Trophoblast cell (in vitro differentiated cells and primary cell): Measurements from ENCODE around the gene ACTR8.

Experiments
- DNase-seq, 2 donors: peaks; one replicate each; pipeline ENCODE4 v3.0.0-alpha.2; 2016
- H2AFZ ChIP-seq: 2 replicates; pipeline ENCODE4 v1.6.1; 2013; ENCODE audit warnings: low read length, moderate library complexity, mild to moderate bottlenecking; ENCODE audit not compliant: insufficient read depth, poor library complexity
- H2AK5ac ChIP-seq: 2 replicates; pipeline ENCODE4 v1.6.1; 2013; ENCODE audit warnings: mild to moderate bottlenecking, low read length
- H2BK120ac ChIP-seq: 2 replicates; pipeline ENCODE4 v1.6.1; 2013; ENCODE audit warnings: low read length, mild to moderate bottlenecking, moderate library complexity; ENCODE audit not compliant: insufficient read depth, poor library complexity
- H2BK12ac ChIP-seq: 2 replicates; pipeline ENCODE4 v1.6.1; 2013; ENCODE audit warnings: mild to moderate bottlenecking, low read length, moderate library complexity
- H2BK5ac ChIP-seq: 2 replicates; pipeline ENCODE4 v1.6.1; 2013; ENCODE audit warnings: low read length, low read depth, moderate library complexity, mild to moderate bottlenecking; ENCODE audit not compliant: poor library complexity
- H3K14ac ChIP-seq: 2 replicates; pipeline ENCODE4 v1.6.1; 2013; ENCODE audit warnings: mild to moderate bottlenecking, low read length
- H3K18ac ChIP-seq: 2 replicates; pipeline ENCODE4 v1.6.1; 2013; ENCODE audit warnings: mild to moderate bottlenecking, low read length
- H3K23ac ChIP-seq: 2 replicates; pipeline ENCODE4 v1.6.1; 2013; ENCODE audit warnings: low read length
- H3K27ac ChIP-seq: 2 replicates; pipeline ENCODE4 v1.5.1; 2013; ENCODE audit warnings: low read depth, mild to moderate bottlenecking, inconsistent platforms, low read length, moderate library complexity
- H3K27me3 ChIP-seq: 2 replicates; pipeline ENCODE4 v1.6.1; 2013; ENCODE audit warnings: inconsistent platforms, mild to moderate bottlenecking, low read length, moderate library complexity; ENCODE audit not compliant: insufficient read depth
- H3K36me3 ChIP-seq, 2 experiments: 1 replicate in 1 of 2; 2 replicates in 1 of 2; pipeline ENCODE4 v1.6.1; 2013; ENCODE audit warnings: low read length in 2 of 2, mild to moderate bottlenecking in 2 of 2, moderate library complexity in 1 of 2; ENCODE audit not compliant: insufficient read depth in 2 of 2, control insufficient read depth in 1 of 2
- H3K4ac ChIP-seq: 2 replicates; pipeline ENCODE4 v1.6.1; 2013; ENCODE audit warnings: low read depth, mild to moderate bottlenecking, low read length, moderate library complexity
- H3K4me1 ChIP-seq, 2 experiments: 1 replicate in 1 of 2; 2 replicates in 1 of 2; pipeline ENCODE4 v1.6.1; 2013; ENCODE audit warnings: low read length in 2 of 2, mild to moderate bottlenecking in 2 of 2, moderate library complexity in 1 of 2; ENCODE audit not compliant: insufficient read depth in 2 of 2, control insufficient read depth in 1 of 2
- H3K4me2 ChIP-seq: 2 replicates; pipeline ENCODE4 v1.6.1; 2013; ENCODE audit warnings: inconsistent platforms, mild to moderate bottlenecking, low read length, moderate library complexity
- H3K4me3 ChIP-seq: 2 replicates; pipeline ENCODE4 v1.5.1; 2013; ENCODE audit warnings: mild to moderate bottlenecking, low read depth, low read length, inconsistent platforms
- H3K79me1 ChIP-seq: one replicate; pipeline ENCODE4 v1.6.1; 2013; ENCODE audit warnings: low read length
- H3K79me2 ChIP-seq: 2 replicates; pipeline ENCODE4 v1.6.1; 2013; ENCODE audit warnings: low read length, mild to moderate bottlenecking; ENCODE audit not compliant: control insufficient read depth, insufficient read depth, poor library complexity
- H3K9ac ChIP-seq: 2 replicates; pipeline ENCODE4 v1.6.1; 2013; ENCODE audit warnings: mild to moderate bottlenecking, low read length
- H3K9me3 ChIP-seq: 2 replicates; pipeline ENCODE4 v1.6.1; 2013; ENCODE audit warnings: low read depth, mild to moderate bottlenecking, control low read depth, inconsistent platforms, low read length; ENCODE audit not compliant: insufficient read depth
- H4K12ac ChIP-seq: 2 replicates; pipeline ENCODE4 v1.6.1; 2013; ENCODE audit warnings: low read depth, mild to moderate bottlenecking, low read length, moderate library complexity
- H4K8ac ChIP-seq: 2 replicates; pipeline ENCODE4 v1.6.1; 2013; ENCODE audit warnings: low read depth, mild to moderate bottlenecking, low read length, moderate library complexity
- H4K91ac ChIP-seq: one replicate; pipeline ENCODE4 v1.6.1; 2013; ENCODE audit warnings: low read depth, mild to moderate bottlenecking, low read length, moderate library complexity
- WGBS: extraction: QIAGEN DNeasy Blood & Tissue Kit; methylation state at CpG from one replicate; pipeline ENCODE4 v1.1.7; 2013; ENCODE audit warnings: missing lambda C conversion rate; ENCODE audit not compliant: insufficient read length, insufficient coverage; ENCODE audit errors: extremely low coverage; 5-methylcytosine and 5-hydroxymethylcytosine counted together

Gene ACTR8

GRCh38 chr3:53846134-53846850 is 35.7 kb downstream of the ACTR8 start, which contains the start of the genes CHDH and IL17RB:
CHDH (minus strand) TSS chr3:53846419; CDS start chr3:53824008, 22,411 bp downstream.
IL17RB (plus strand) TSS chr3:53846568; CDS start chr3:53846589, 21 bp downstream.
- H3K79me1 ChIP-seq = peaks cover 2% of the 10 kb centered on the region
- peak within 1 kb of the TSS; percentile 41 for H4K91ac ChIP-seq
- H3K9ac ChIP-seq = peak within 1 kb of the TSS; percentile 29
- H2AFZ ChIP-seq = peak within 1 kb of the TSS; percentile 51
- H4K12ac ChIP-seq = peak within 1 kb of the TSS; percentile 39
- H3K4me1 ChIP-seq = peaks cover 5 to 6% of the 10 kb centered on the region in 2 experiments
- H3K4me2 ChIP-seq = peak within 1 kb of the TSS; percentile 89
- H2BK120ac ChIP-seq = peak within 1 kb of the TSS; percentile 1
- H3K4ac ChIP-seq = no peak within 1 kb of the TSS
- no peaks in the 10 kb centered on the region for H3K79me2 ChIP-seq
- peak within 1 kb of the TSS; percentile 40 for H3K14ac ChIP-seq
- H4K8ac ChIP-seq = peak within 1 kb of the TSS; percentile 49
- no peak within 1 kb of the TSS for H3K27ac ChIP-seq
- WGBS = no CpG with 5 or more reads among the region's 91 CpGs
- H3K4me3 ChIP-seq = peak within 1 kb of the TSS; percentile 70
- peaks cover 3% of the 10 kb centered on the region for H3K9me3 ChIP-seq
- no peak within 1 kb of the TSS for H3K23ac ChIP-seq
- DNase-seq = peak; percentile 21 to 47
- no peak within 1 kb of the TSS for H2AK5ac ChIP-seq
- H2BK12ac ChIP-seq = peak within 1 kb of the TSS; percentile 21
- H3K18ac ChIP-seq = no peak within 1 kb of the TSS
- H3K36me3 ChIP-seq = no peaks in the 10 kb centered on the region
- H3K27me3 ChIP-seq = peaks cover 4% of the 10 kb centered on the region
- no peak within 1 kb of the TSS for H2BK5ac ChIP-seq

- H3K18ac ChIP-seq = no peak overlapping the region
- peak overlapping the region; percentile 89 for H3K4me2 ChIP-seq
- H3K79me2 ChIP-seq = no peaks in the 10 kb centered on the region
- no peak overlapping the region for H3K4ac ChIP-seq
- H2BK5ac ChIP-seq = no peak overlapping the region
- H2AFZ ChIP-seq = peak overlapping the region; percentile 51
- H3K9me3 ChIP-seq = peaks cover 3% of the 10 kb centered on the region
- H3K4me3 ChIP-seq = peak overlapping the region; percentile 70
- H4K8ac ChIP-seq = peak overlapping the region; percentile 32
- no peak overlapping the region for H3K27ac ChIP-seq
- no peak overlapping the region for H3K9ac ChIP-seq
- H3K23ac ChIP-seq = no peak overlapping the region
- peaks cover 5 to 6% of the 10 kb centered on the region in 2 experiments for H3K4me1 ChIP-seq
- H3K27me3 ChIP-seq = peaks cover 4% of the 10 kb centered on the region
- DNase-seq = no peak
- peak overlapping the region; percentile 41 for H4K91ac ChIP-seq
- H4K12ac ChIP-seq = no peak overlapping the region
- no peaks in the 10 kb centered on the region for H3K36me3 ChIP-seq
- no peak overlapping the region for H2BK12ac ChIP-seq
- H3K79me1 ChIP-seq = peaks cover 2% of the 10 kb centered on the region
- no CpG with 5 or more reads among the region's 34 CpGs for WGBS
- peak overlapping the region; percentile 1 for H2BK120ac ChIP-seq
- H3K14ac ChIP-seq = peak overlapping the region; percentile 40
- H2AK5ac ChIP-seq = no peak overlapping the region
These were observed 36.1 kb downstream of the ACTR8 start for GRCh38 chr3:53845881-53846133.

- no peak overlapping the region for H3K4ac ChIP-seq
- no peak overlapping the region for H4K91ac ChIP-seq
- peaks cover 2% of the 10 kb centered on the region for H3K79me1 ChIP-seq
- H4K12ac ChIP-seq = no peak overlapping the region
- H3K4me3 ChIP-seq = peak overlapping the region; percentile 70
- no peaks in the 10 kb centered on the region for H3K79me2 ChIP-seq
- H2BK12ac ChIP-seq = peak overlapping the region; percentile 21
- H2AK5ac ChIP-seq = no peak overlapping the region
- peak overlapping the region; percentile 51 for H2AFZ ChIP-seq
- no peak overlapping the region for H3K9ac ChIP-seq
- no peaks in the 10 kb centered on the region for H3K36me3 ChIP-seq
- H3K4me1 ChIP-seq = peaks cover 5 to 6% of the 10 kb centered on the region in 2 experiments
- peak; percentile 18 to 56 for DNase-seq
- no peak overlapping the region for H2BK5ac ChIP-seq
- no peak overlapping the region for H3K18ac ChIP-seq
- H3K14ac ChIP-seq = no peak overlapping the region
- no CpG with 5 or more reads among the region's 25 CpGs for WGBS
- H3K27me3 ChIP-seq = peaks cover 4% of the 10 kb centered on the region
- H3K4me2 ChIP-seq = peak overlapping the region; percentile 89
- H3K23ac ChIP-seq = no peak overlapping the region
- H4K8ac ChIP-seq = peak overlapping the region; percentile 49
- H3K9me3 ChIP-seq = peaks cover 3% of the 10 kb centered on the region
- no peak overlapping the region for H3K27ac ChIP-seq
- H2BK120ac ChIP-seq = peak overlapping the region; percentile 1
These were observed 36.7 kb downstream of the ACTR8 start for GRCh38 chr3:53845103-53845880.

GRCh38 chr3:53844262-53845102 is 37.5 kb downstream of the ACTR8 start:
- Histone ChIP-seq H3K4ac (no peak overlapping the region), H4K12ac (no peak overlapping the region), H3K4me3 (no peak overlapping the region), H3K4me1 (peaks cover 5 to 6% of the 10 kb centered on the region in 2 experiments), H3K27me3 (peaks cover 4% of the 10 kb centered on the region), H2AFZ (no peak overlapping the region), H2BK120ac (no peak overlapping the region), H3K9me3 (peaks cover 3% of the 10 kb centered on the region), H3K79me2 (no peaks in the 10 kb centered on the region), H3K79me1 (peaks cover 2% of the 10 kb centered on the region), H3K14ac (no peak overlapping the region), H2BK5ac (no peak overlapping the region), H2BK12ac (no peak overlapping the region), H3K27ac (no peak overlapping the region), H3K9ac (no peak overlapping the region), H4K8ac (no peak overlapping the region), H3K4me2 (no peak overlapping the region), H3K23ac (no peak overlapping the region), H2AK5ac (no peak overlapping the region), H3K36me3 (no peaks in the 10 kb centered on the region), H3K18ac (no peak overlapping the region), H4K91ac (no peak overlapping the region)
- no CpG with 5 or more reads among the region's 9 CpGs for WGBS
- no peak for DNase-seq
